KMS-11 (cell line): Measurements from ENCODE around the gene NLRC5.

Experiments used
- H2AFZ ChIP-seq: fragments of 200-600 bp; sonication (generic); 2 replicates; pipeline ENCODE4 v1.6.1; 2016; ENCODE audit warnings: antibody characterized with exemption, mixed run types, low read depth
- H3K27ac ChIP-seq: fragments of 200-600 bp; sonication (generic); 2 replicates; pipeline ENCODE4 v1.6.1; 2016; ENCODE audit warnings: mild to moderate bottlenecking, mixed run types
- H3K27me3 ChIP-seq: fragments of 200-600 bp; sonication (generic); 2 replicates; pipeline ENCODE4 v1.6.1; 2017; ENCODE audit warnings: mild to moderate bottlenecking, low read depth, mixed run types, moderate library complexity; ENCODE audit not compliant: insufficient read depth
- H3K36me3 ChIP-seq: fragments of 200-600 bp; sonication (generic); 2 replicates; pipeline ENCODE4 v1.6.1; 2017; ENCODE audit warnings: mild to moderate bottlenecking, mixed run types; ENCODE audit not compliant: insufficient read depth
- H3K4me1 ChIP-seq: fragments of 200-600 bp; sonication (generic); 2 replicates; pipeline ENCODE4 v1.6.1; 2016; ENCODE audit warnings: mild to moderate bottlenecking, low read depth, mixed run types; ENCODE audit not compliant: poor library complexity, severe bottlenecking
- H3K4me2 ChIP-seq: fragments of 200-600 bp; sonication (generic); 2 replicates; pipeline ENCODE4 v1.7.0; 2016; ENCODE audit warnings: mild to moderate bottlenecking, mixed run types
- H3K4me3 ChIP-seq: fragments of 200-600 bp; sonication (generic); IDR thresholded peaks from 2 replicates; pipeline ENCODE4 v1.6.1; 2017; ENCODE audit warnings: low read depth, low read length, mixed read lengths; ENCODE audit not compliant: insufficient read depth
- H3K79me2 ChIP-seq: fragments of 200-600 bp; sonication (generic); 2 replicates; pipeline ENCODE4 v1.6.1; 2016; ENCODE audit warnings: low read depth, mixed run types; ENCODE audit not compliant: insufficient read depth
- H3K9ac ChIP-seq: fragments of 200-600 bp; sonication (generic); 2 replicates; pipeline ENCODE4 v1.6.1; 2016; ENCODE audit warnings: mild to moderate bottlenecking, mixed run types
- H4K20me1 ChIP-seq: fragments of 200-600 bp; sonication (generic); 2 replicates; pipeline ENCODE4 v1.6.1; 2016; ENCODE audit warnings: mild to moderate bottlenecking, mixed run types; ENCODE audit not compliant: insufficient read depth
- TF ChIP-seq, protein P1 (sequence below): fragments of 200-600 bp; sonication (generic); conservative IDR thresholded peaks from 2 replicates; pipeline ENCODE4 v1.6.1; 2017; ENCODE audit warnings: low read depth, mild to moderate bottlenecking, antibody characterized with exemption, low read length, moderate library complexity, mixed read lengths

NLRC5 gene

DNA sequence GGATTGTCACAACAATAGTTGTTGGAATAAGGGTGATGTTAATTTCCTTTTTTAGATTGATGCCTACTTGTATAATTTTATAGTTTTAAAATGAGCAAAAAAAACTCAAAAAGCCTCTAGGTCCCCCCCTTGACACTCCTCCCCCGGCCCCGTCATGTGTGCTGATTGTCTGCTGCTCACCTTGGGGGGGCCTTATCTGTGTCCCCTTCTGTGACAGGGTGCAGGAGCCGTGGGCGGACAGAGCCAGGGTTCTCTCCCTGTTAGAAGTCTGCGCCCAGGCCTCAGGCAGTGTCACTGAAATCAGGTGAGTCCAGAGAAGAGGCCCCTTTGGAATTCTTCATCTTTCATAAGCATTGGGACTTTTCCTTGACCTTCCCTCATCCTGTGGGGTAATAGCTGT lies 75.6 kb downstream of the NLRC5 start:
- TF ChIP-seq, protein P1, sequence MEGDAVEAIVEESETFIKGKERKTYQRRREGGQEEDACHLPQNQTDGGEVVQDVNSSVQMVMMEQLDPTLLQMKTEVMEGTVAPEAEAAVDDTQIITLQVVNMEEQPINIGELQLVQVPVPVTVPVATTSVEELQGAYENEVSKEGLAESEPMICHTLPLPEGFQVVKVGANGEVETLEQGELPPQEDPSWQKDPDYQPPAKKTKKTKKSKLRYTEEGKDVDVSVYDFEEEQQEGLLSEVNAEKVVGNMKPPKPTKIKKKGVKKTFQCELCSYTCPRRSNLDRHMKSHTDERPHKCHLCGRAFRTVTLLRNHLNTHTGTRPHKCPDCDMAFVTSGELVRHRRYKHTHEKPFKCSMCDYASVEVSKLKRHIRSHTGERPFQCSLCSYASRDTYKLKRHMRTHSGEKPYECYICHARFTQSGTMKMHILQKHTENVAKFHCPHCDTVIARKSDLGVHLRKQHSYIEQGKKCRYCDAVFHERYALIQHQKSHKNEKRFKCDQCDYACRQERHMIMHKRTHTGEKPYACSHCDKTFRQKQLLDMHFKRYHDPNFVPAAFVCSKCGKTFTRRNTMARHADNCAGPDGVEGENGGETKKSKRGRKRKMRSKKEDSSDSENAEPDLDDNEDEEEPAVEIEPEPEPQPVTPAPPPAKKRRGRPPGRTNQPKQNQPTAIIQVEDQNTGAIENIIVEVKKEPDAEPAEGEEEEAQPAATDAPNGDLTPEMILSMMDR: no peak
- Histone ChIP-seq H2AFZ (no peak overlapping the region), H3K79me2 (no peaks in the 10 kb centered on the region), H3K4me1 (peaks cover 27% of the 10 kb centered on the region), H3K27ac (no peak overlapping the region), H3K4me2 (no peak overlapping the region), H3K9ac (no peak overlapping the region), H3K4me3 (no peak overlapping the region), H3K36me3 (no peaks in the 10 kb centered on the region), H3K27me3 (no peaks in the 10 kb centered on the region), H4K20me1 (no peaks in the 10 kb centered on the region)

DNA sequence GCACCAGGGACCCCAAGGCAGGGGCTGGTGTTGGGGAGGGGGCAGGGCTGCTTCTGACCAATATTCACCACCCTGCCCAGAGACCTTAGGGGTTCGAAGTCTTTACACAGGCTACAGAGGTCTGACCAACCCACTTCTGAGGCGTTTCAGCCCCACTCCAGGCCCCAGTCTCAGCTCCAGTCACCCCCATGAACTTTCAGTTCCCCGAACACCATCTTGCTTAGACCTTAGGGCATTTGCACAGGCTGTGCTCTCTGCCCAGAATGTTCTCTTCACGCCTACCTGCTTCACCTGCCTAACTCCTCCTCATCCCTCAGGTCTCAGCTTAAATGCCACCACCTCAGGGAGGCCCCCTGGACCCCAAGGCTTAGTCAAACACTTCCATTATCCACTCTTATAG lies 77.3 kb downstream of the NLRC5 start:
- H3K4me2 ChIP-seq: no peak overlapping the region
- H3K36me3 ChIP-seq: no peaks in the 10 kb centered on the region
- H3K4me1 ChIP-seq: peaks cover 26% of the 10 kb centered on the region
- TF ChIP-seq, protein P1: no peak
- H4K20me1 ChIP-seq: no peaks in the 10 kb centered on the region
- no peaks in the 10 kb centered on the region for H3K79me2 ChIP-seq
- H3K27me3 ChIP-seq: no peaks in the 10 kb centered on the region
- no peak overlapping the region for H3K9ac ChIP-seq
- no peak overlapping the region for H2AFZ ChIP-seq
- H3K4me3 ChIP-seq: no peak overlapping the region
- no peak overlapping the region for H3K27ac ChIP-seq

DNA sequence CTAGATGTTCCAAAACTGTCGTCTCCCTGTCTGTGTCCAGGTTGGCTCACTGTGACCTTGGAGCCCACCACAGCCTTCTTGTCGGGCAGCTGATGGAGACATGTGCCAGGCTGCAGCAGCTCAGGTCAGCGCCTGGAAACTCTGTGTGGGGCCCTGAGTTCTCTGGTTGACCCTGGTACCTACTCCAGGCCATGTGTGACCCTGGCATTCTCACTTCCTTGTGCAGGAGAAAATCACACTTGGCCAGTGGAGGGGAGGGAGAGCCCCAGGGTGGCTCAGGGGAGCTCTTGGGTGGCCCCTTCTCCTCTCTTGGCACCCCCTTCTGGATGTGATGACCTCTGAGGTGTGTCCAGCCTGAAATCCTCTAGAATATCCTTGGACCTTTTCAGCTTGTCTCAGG lies 78.0 kb downstream of the NLRC5 start:
- TF ChIP-seq, protein P1: no peak
- no peak overlapping the region for H3K4me3 ChIP-seq
- H3K4me1 ChIP-seq: peaks cover 26% of the 10 kb centered on the region
- H3K36me3 ChIP-seq: no peaks in the 10 kb centered on the region
- no peaks in the 10 kb centered on the region for H3K79me2 ChIP-seq
- H3K9ac ChIP-seq: no peak overlapping the region
- H3K27me3 ChIP-seq: no peaks in the 10 kb centered on the region
- H4K20me1 ChIP-seq: no peaks in the 10 kb centered on the region
- no peak overlapping the region for H3K27ac ChIP-seq
- no peak overlapping the region for H2AFZ ChIP-seq
- no peak overlapping the region for H3K4me2 ChIP-seq

DNA sequence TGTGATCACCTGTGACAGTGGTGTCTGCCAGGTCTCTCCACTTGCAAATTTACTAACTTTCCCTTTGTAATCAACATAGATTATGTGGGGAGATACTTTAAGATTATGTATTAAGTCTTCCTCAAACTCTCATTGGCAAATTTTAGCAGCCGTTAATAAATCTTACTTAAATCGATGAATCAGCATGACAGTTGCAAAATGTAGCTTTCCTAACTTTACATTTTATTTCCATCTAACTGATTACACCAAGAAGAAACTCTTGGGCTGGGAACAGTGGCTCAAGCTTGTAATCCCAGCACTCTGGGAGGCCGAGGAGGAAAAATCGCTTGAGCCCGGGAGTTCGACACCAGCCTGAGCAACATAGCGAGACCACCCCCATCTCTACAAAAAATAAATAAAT lies 79.7 kb downstream of the NLRC5 start:
- TF ChIP-seq, protein P1: no peak
- Histone ChIP-seq H3K9ac (no peak overlapping the region), H2AFZ (no peak overlapping the region), H4K20me1 (no peaks in the 10 kb centered on the region), H3K27ac (no peak overlapping the region), H3K4me2 (no peak overlapping the region), H3K79me2 (no peaks in the 10 kb centered on the region), H3K27me3 (no peaks in the 10 kb centered on the region), H3K4me1 (peaks cover 26% of the 10 kb centered on the region), H3K36me3 (no peaks in the 10 kb centered on the region), H3K4me3 (no peak overlapping the region)
